T-helper 2 cell treated with Interferon-gamma antibody and Interleukin-4, amounts not matched to agents 100 ng/mL and 5 ng/mL, for 36 hours (primary cell): ENCODE measurements around the gene CEMIP. TPM values are rescaled to one million over a fixed set of nuclear protein-coding genes. Genes with fewer than 3 reads are reported as not detected.

Experiments
- intact Hi-C: fragments of 100-400 bp; cut with micrococcal nuclease; formaldehyde crosslinking; loops from one replicate; pipeline ENCODE4 v1.15.1; 2023
- total RNA-seq: library from RNA; stranded (reverse); gene quantifications from 2 replicates; pipeline ENCODE4 v1.2.3, GENCODE V29; 2022

CEMIP gene
- total RNA-seq, 1 donor from 2014 or later: 0.91 TPM

GRCh38 chr15:80999623-81000036, 220.5 kb downstream of the CEMIP start:
- intact Hi-C loops: loop anchor here (1.0 to 10.0 kb wide), 5 partner anchors 10 to 1048 kb away; partner anchors contain the start of genes MESD and MEX3B

DNA sequence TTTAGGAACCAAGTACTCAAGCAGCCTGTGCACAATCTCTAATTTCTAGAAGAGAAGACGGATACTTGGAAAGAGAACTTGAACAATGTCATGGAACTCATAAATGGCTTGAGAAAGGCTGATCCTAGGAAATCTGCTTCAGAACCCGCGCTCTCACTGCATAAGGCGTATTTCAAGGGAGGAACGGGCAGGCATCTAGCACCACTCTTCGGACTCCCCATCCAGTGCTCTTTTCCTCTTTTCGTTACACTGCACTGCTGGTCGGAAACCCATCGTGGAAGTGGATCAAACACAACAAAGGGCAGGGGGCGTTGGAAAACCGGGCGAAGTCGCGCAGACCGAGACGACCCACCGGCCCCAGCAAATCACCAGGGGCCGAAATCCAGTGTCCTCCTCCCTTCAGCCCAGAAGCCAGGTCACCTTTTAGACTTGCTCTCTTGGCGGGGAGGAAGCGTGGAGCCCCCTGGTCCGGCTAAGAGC, 221.0 kb downstream of the CEMIP start:
- intact Hi-C loops: loop anchor here (1.0 to 10.0 kb wide), 4 partner anchors 11 to 297 kb away; partner anchors contain the start of gene MESD

- intact Hi-C loops: loop anchor here (1.0 to 10.0 kb wide), 5 partner anchors 11 to 296 kb away; partner anchors contain the start of gene MESD
Observed at GRCh38 chr15:81000624-81001151, 221.5 kb downstream of the CEMIP start, which contains the start of gene TLNRD1. Gene TLNRD1, plus strand, starts transcription at chr15:81000923. Its CDS starts 1,349 bp downstream, at chr15:81002272.

Other genes starting within 250 kb of the CEMIP start
- gene ABHD17C, start 84.1 kb upstream of the CEMIP start, total RNA-seq: 3.6 and 3.7 TPM in 2 replicates
- 38.8 and 40.7 TPM in 2 replicates for gene MESD, start 210.4 kb downstream of the CEMIP start, total RNA-seq
- gene TLNRD1, start 221.6 kb downstream of the CEMIP start, total RNA-seq: 35.2 and 35.8 TPM in 2 replicates